Transverse colon (tissue), 3 donors: ENCODE measurements around the gene SMPX.

ENCODE experiments used
- EP300 ChIP-seq: sonication (generic); formaldehyde crosslinking; IDR thresholded peaks from one replicate; pipeline ENCODE4 v1.6.1; 2017; ENCODE audit warnings: antibody characterized with exemption, low read depth
- POLR2A ChIP-seq: fragments of 450-650 bp; IDR thresholded peaks from one replicate; pipeline ENCODE4 v1.6.1; 2016; ENCODE audit warnings: antibody characterized with exemption, mild to moderate bottlenecking, moderate library complexity
- TF ChIP-seq, protein P1 (sequence below), 5 experiments: fragments of 200-600 bp in 3 of 5; fragments of 450-650 bp in 2 of 5; sonication (generic) in 3 of 5; IDR thresholded peaks; 1 replicate in 2 of 5; 2 replicates in 3 of 5; pipeline ENCODE4 v1.5.1; 2016 to 2017; ENCODE audit warnings: antibody characterized with exemption in 5 of 5, inconsistent platforms in 3 of 5, mild to moderate bottlenecking in 2 of 5, moderate library complexity in 1 of 5

DNA sequence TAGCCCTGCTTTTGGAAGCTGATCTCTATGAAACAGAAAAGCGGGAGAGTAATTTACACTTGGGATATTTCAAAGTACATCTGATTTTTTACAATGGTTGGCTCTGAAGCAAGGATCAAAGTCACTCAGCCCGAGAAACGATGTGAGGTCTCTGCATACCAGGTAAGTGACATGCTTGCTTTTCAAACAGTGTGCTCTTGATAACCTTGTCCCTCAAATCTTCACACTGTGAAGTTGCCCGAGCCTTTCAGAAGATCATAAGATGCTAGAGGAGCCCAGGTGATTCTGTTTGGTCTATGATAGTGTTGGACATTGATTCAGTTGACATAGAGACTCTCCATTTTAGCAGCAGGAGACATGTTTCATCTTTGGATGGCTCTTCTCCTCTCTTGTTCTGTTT is 52.7 kb downstream of the SMPX start:
- TF ChIP-seq, protein P1, sequence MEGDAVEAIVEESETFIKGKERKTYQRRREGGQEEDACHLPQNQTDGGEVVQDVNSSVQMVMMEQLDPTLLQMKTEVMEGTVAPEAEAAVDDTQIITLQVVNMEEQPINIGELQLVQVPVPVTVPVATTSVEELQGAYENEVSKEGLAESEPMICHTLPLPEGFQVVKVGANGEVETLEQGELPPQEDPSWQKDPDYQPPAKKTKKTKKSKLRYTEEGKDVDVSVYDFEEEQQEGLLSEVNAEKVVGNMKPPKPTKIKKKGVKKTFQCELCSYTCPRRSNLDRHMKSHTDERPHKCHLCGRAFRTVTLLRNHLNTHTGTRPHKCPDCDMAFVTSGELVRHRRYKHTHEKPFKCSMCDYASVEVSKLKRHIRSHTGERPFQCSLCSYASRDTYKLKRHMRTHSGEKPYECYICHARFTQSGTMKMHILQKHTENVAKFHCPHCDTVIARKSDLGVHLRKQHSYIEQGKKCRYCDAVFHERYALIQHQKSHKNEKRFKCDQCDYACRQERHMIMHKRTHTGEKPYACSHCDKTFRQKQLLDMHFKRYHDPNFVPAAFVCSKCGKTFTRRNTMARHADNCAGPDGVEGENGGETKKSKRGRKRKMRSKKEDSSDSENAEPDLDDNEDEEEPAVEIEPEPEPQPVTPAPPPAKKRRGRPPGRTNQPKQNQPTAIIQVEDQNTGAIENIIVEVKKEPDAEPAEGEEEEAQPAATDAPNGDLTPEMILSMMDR (IDR thresholded peaks at IDR 0.05), result no peak
- TF ChIP-seq POLR2A (no peak), EP300 (no peak)
